ENCODE measurements around the gene PSMA6. TPM values are rescaled to one million over a fixed set of nuclear protein-coding genes. Genes with fewer than 3 reads are reported as not detected.
A peak's percentile ranks its signal among the peaks of the same experiment; 100 is the strongest.
"Not testable (repeated sequence)": the region's sequence is repeated elsewhere in the genome, so short reads cannot be mapped to it uniquely, and the experiment has no call there.

PSMA6 gene
- total RNA-seq, 5 donors from 2014 or later (not counting 1 experiment from before 2014, with no cell fraction given) = 93.6 to 109 (median 96.9) TPM

DNA sequence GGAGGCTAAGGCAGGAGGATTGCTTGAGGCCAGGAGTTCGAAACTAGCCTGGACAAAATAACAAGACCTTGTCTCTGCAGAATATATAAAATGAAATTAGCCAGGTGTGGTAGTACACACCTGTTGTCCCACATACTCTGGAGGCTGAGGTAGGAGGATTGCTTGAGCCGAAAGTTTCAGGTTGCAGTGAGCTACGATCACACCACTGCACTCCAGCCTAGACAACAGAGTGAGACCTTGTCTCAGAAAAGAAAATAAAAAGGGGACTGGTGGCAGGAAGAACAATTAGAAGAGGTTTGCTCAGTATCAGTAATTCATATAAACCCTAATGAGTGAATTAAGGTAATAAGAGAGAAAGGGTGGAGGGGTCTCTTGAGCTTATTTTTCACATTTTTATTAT, 8.0 kb downstream of the PSMA6 start:
- WGBS (ENCODE audit: insufficient coverage) = no CpG with 5 or more reads among the region's 3 CpGs
- Mint-ChIP-seq H3K36me3 (peaks cover 14% of the 10 kb centered on the region), H3K27me3 (no peaks in the 10 kb centered on the region), H3K27ac (peak overlapping the region; percentile 78 to 91), H3K9me3 (no peaks in the 10 kb centered on the region), H3K4me3 (peak overlapping the region in 1 of 3 donors; percentile 52), H3K4me1 (peaks cover 73 to 76% (median 74%) of the 10 kb centered on the region in 3 donors)
- H3K27me3 ChIP-seq (replicated peaks in 1 of 2; ENCODE audit: control insufficient read depth in 2 of 2, extremely low read depth in 1 of 2, insufficient read depth in 2 of 2, low read length in 1 of 2) = no peaks in the 10 kb centered on the region
- ChIA-PET POLR2A (interaction anchor here (0.5 to 1.4 kb wide), 3 partner anchors 8 to 116 kb away, joined by 3 to 6 read pairs (median 3); partner anchors contain the start of gene PSMA6 (in 1 of the 2)), CTCF (interaction anchor here (0.5 to 1.8 kb wide), 6 partner anchors 8 to 180 kb away, joined by 3 to 6 read pairs (median 4); partner anchors contain the start of gene PSMA6 (in 1 of the 2))
- peaks cover 0 to 3% of the 10 kb centered on the region in 2 donors for H3K36me3 ChIP-seq (ENCODE audit: control insufficient read depth in 2 of 2, extremely low read depth in 1 of 2, insufficient read depth in 1 of 2, low read length in 1 of 2)
- DNase-seq (no peak), ATAC-seq (replicated peaks in 1 of 4) (no peak)
- no peak overlapping the region for H3K4me3 ChIP-seq (ENCODE audit: control insufficient read depth in 1 of 2, extremely low read depth in 1 of 2, low read length in 1 of 2)
- H3K4me1 ChIP-seq (ENCODE audit: control insufficient read depth in 1 of 2, extremely low read depth in 1 of 2, insufficient read depth in 2 of 2, low read length in 2 of 2) = peaks cover 29 to 57% of the 10 kb centered on the region in 2 experiments
- H3K27ac ChIP-seq (ENCODE audit: low read length) = peak overlapping the region; percentile 38
- no peaks in the 10 kb centered on the region for H3K9me3 ChIP-seq

- not testable (repeated sequence) for H3K36me3 Mint-ChIP-seq; H3K9me3 ChIP-seq; H3K9me3 Mint-ChIP-seq; H3K27me3 Mint-ChIP-seq; H3K36me3 ChIP-seq (ENCODE audit: control insufficient read depth in 2 of 2, extremely low read depth in 1 of 2, insufficient read depth in 1 of 2, low read length in 1 of 2); H3K4me3 ChIP-seq (ENCODE audit: control insufficient read depth in 1 of 2, extremely low read depth in 1 of 2, low read length in 1 of 2); H3K27me3 ChIP-seq (replicated peaks in 1 of 2; ENCODE audit: control insufficient read depth in 2 of 2, extremely low read depth in 1 of 2, insufficient read depth in 2 of 2, low read length in 1 of 2); DNase-seq
- 50% methylated on average over 1 of the region's 4 CpGs for WGBS (ENCODE audit: insufficient coverage)
- peak overlapping the region; percentile 20 for H3K27ac ChIP-seq (ENCODE audit: low read length)
- H3K4me1 ChIP-seq (ENCODE audit: control insufficient read depth in 1 of 2, extremely low read depth in 1 of 2, insufficient read depth in 2 of 2, low read length in 2 of 2) = peaks cover 25 to 54% of the 10 kb centered on the region in 2 experiments
- peak overlapping the region in 1 of 3 donors; percentile 52 for H3K4me3 Mint-ChIP-seq
- ChIA-PET CTCF (interaction anchor here in 1 of 2 donors (0.8 to 1.8 kb wide), 3 partner anchors 9 to 112 kb away, joined by 3 to 6 read pairs (median 5); partner anchors contain the start of gene PSMA6), POLR2A (interaction anchor here (0.6 to 1.4 kb wide), 4 partner anchors 9 to 473 kb away, joined by 3 to 7 read pairs (median 5); partner anchors contain the start of gene PSMA6 (in 1 of the 2))
- peak overlapping the region; percentile 78 to 91 for H3K27ac Mint-ChIP-seq
- H3K4me1 Mint-ChIP-seq = peaks cover 65 to 70% (median 70%) of the 10 kb centered on the region in 3 donors
- ATAC-seq (replicated peaks in 1 of 4) = peak in 2 of 4 experiments; percentile 20 to 35
Measured at GRCh38 chr14:35301334-35301733, 9.2 kb downstream of the PSMA6 start.

GRCh38 chr14:35301735-35302528, 9.8 kb downstream of the PSMA6 start:
- no CpG with 5 or more reads among the region's 1 CpG for WGBS (ENCODE audit: insufficient coverage)
- CTCF ChIA-PET = interaction anchor here in 1 of 2 donors (1.8 kb wide), 1 partner anchor 10 kb away, joined by 6 read pairs; the partner anchor contains the start of gene PSMA6

GRCh38 chr14:35303149-35303935, 11.2 kb downstream of the PSMA6 start:
- Histone ChIP-seq H3K36me3 (ENCODE audit: control insufficient read depth in 2 of 2, extremely low read depth in 1 of 2, insufficient read depth in 1 of 2, low read length in 1 of 2) (peaks cover 0 to 12% of the 10 kb centered on the region in 2 donors), H3K4me3 (ENCODE audit: control insufficient read depth in 1 of 2, extremely low read depth in 1 of 2, low read length in 1 of 2) (no peak overlapping the region), H3K27ac (ENCODE audit: low read length) (no peak overlapping the region), H3K9me3 (no peaks in the 10 kb centered on the region), H3K4me1 (ENCODE audit: control insufficient read depth in 1 of 2, extremely low read depth in 1 of 2, insufficient read depth in 2 of 2, low read length in 2 of 2) (peaks cover 22 to 47% of the 10 kb centered on the region in 2 experiments), H3K27me3 (replicated peaks in 1 of 2; ENCODE audit: control insufficient read depth in 2 of 2, extremely low read depth in 1 of 2, insufficient read depth in 2 of 2, low read length in 1 of 2) (no peaks in the 10 kb centered on the region)
- no CpG with 5 or more reads among the region's 4 CpGs for WGBS (ENCODE audit: insufficient coverage)
- peak overlapping the region in 1 of 3 donors; percentile 52 for H3K4me3 Mint-ChIP-seq
- DNase-seq (no peak), ATAC-seq (replicated peaks in 1 of 4) (no peak)
- H3K36me3 Mint-ChIP-seq = peaks cover 8% of the 10 kb centered on the region
- ChIA-PET POLR2A (interaction anchor here (0.7 to 1.7 kb wide), 5 partner anchors 8 to 360 kb away, joined by 3 to 5 read pairs (median 3); partner anchors contain the start of gene NFKBIA (in 1 of the 2)), CTCF (interaction anchor here (0.6 kb wide), 3 partner anchors 12 to 635 kb away, joined by 3 to 4 read pairs (median 3); no protein-coding TSS in a partner anchor)
- H3K27ac Mint-ChIP-seq = peak overlapping the region; percentile 16 to 91
- no peaks in the 10 kb centered on the region for H3K27me3 Mint-ChIP-seq
- H3K4me1 Mint-ChIP-seq = peaks cover 55 to 58% (median 56%) of the 10 kb centered on the region in 3 donors
- H3K9me3 Mint-ChIP-seq = no peaks in the 10 kb centered on the region

More at GRCh38 chr14:35301735-35302528, 9.8 kb downstream of the PSMA6 start:
- Mint-ChIP-seq H3K4me3 (peak overlapping the region in 2 of 3 donors; percentile 2 to 52), H3K36me3 (peaks cover 8% of the 10 kb centered on the region), H3K4me1 (peaks cover 65 to 67% (median 66%) of the 10 kb centered on the region in 3 donors), H3K27me3 (no peaks in the 10 kb centered on the region), H3K9me3 (no peaks in the 10 kb centered on the region), H3K27ac (peak overlapping the region; percentile 78 to 91)
- Histone ChIP-seq H3K27ac (ENCODE audit: low read length) (peak overlapping the region; percentile 20), H3K4me3 (ENCODE audit: control insufficient read depth in 1 of 2, extremely low read depth in 1 of 2, low read length in 1 of 2) (no peak overlapping the region), H3K27me3 (replicated peaks in 1 of 2; ENCODE audit: control insufficient read depth in 2 of 2, extremely low read depth in 1 of 2, insufficient read depth in 2 of 2, low read length in 1 of 2) (no peaks in the 10 kb centered on the region), H3K4me1 (ENCODE audit: control insufficient read depth in 1 of 2, extremely low read depth in 1 of 2, insufficient read depth in 2 of 2, low read length in 2 of 2) (peaks cover 22 to 52% of the 10 kb centered on the region in 2 experiments), H3K36me3 (ENCODE audit: control insufficient read depth in 2 of 2, extremely low read depth in 1 of 2, insufficient read depth in 1 of 2, low read length in 1 of 2) (peaks cover 0 to 9% of the 10 kb centered on the region in 2 donors), H3K9me3 (no peaks in the 10 kb centered on the region)
- no peak for DNase-seq
- POLR2A ChIA-PET = interaction anchor here in 1 of 2 donors (0.6 kb wide), 1 partner anchor 252 kb away, joined by 4 read pairs; no protein-coding TSS in a partner anchor
- ATAC-seq (replicated peaks in 1 of 4) = peak in 3 of 4 experiments; percentile 54 to 62 (median 58)

GRCh38 chr14:35304812-35305462, 12.8 kb downstream of the PSMA6 start:
- Mint-ChIP-seq H3K27ac (no peak overlapping the region), H3K4me3 (no peak overlapping the region), H3K9me3 (no peaks in the 10 kb centered on the region), H3K4me1 (peaks cover 43 to 50% (median 45%) of the 10 kb centered on the region in 3 donors), H3K36me3 (peaks cover 14% of the 10 kb centered on the region), H3K27me3 (no peaks in the 10 kb centered on the region)
- DNase-seq (no peak), ATAC-seq (replicated peaks in 1 of 4) (no peak)
- no peak overlapping the region for H3K4me3 ChIP-seq (ENCODE audit: control insufficient read depth in 1 of 2, extremely low read depth in 1 of 2, low read length in 1 of 2)
- WGBS (ENCODE audit: insufficient coverage) = 88% methylated on average over 4 of the region's 5 CpGs
- H3K4me1 ChIP-seq (ENCODE audit: control insufficient read depth in 1 of 2, extremely low read depth in 1 of 2, insufficient read depth in 2 of 2, low read length in 2 of 2) = peaks cover 21 to 39% of the 10 kb centered on the region in 2 experiments
- peaks cover 0 to 28% of the 10 kb centered on the region in 2 donors for H3K36me3 ChIP-seq (ENCODE audit: control insufficient read depth in 2 of 2, extremely low read depth in 1 of 2, insufficient read depth in 1 of 2, low read length in 1 of 2)
- H3K9me3 ChIP-seq = no peaks in the 10 kb centered on the region
- no peaks in the 10 kb centered on the region for H3K27me3 ChIP-seq (replicated peaks in 1 of 2; ENCODE audit: control insufficient read depth in 2 of 2, extremely low read depth in 1 of 2, insufficient read depth in 2 of 2, low read length in 1 of 2)
- ChIA-PET POLR2A (interaction anchor here (0.6 to 0.7 kb wide), 4 partner anchors 10 to 97 kb away, joined by 3 to 8 read pairs (median 4); no protein-coding TSS in a partner anchor), CTCF (interaction anchor here (0.6 to 0.7 kb wide), 5 partner anchors 14 to 227 kb away, joined by 3 to 7 read pairs (median 3); no protein-coding TSS in a partner anchor)
- H3K27ac ChIP-seq (ENCODE audit: low read length) = no peak overlapping the region

Measured in T-cell (primary cell).